ENCODE measurements around the gene SH3BGR.

The SH3BGR gene

DNA sequence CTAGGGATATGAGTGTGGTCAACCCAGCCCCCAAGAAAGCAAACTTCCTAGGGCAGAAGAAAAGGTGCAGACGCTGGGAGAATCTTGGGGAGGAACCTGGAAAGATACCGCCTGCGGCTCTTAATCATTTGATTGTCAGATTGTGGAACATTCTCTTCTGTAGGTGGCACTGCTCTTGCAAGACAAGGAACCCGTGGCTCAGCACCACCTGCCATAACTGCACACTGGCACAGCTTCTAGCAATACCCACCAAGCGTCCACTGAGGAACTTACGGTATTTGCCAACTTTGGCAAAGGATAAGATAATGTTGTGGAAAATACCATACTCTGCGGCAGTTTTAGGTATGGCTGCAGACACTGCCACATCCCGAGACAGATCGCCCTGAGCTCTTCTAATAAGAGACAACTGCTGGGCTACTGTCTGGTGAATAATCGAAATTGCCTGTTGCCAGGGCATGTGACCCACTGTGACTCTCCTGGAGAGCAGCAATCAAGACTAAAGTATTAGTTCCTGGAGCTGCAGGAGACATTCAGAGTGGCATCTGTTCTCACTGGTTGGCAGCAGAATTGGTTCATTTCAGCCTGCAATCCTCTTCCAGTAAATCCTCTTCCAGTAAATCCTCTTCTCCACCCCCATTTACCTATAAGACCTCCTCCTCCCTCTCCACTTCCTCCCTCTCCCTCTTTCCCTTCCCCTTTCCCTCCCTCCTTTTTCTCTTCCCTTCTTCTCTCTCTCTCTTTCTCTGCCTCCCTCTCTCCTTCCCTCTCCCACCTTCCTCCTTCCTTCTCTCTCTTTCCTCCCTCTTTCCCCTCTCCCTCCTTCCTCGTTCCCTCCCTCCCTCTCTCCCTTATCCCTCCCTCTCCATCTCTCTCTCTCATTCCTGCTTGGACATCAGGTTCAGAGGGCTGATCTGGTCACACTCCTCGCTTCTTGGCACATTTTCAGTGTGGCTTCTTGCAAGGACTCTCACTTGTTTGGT is 111.3 kb downstream of the SH3BGR start:
- no peak for TF ChIP-seq CTCF (IDR thresholded peaks at IDR 0.05; ENCODE audit: low read depth, low read length, missing control alignments)
- no peak overlapping the region for H3K4me3 ChIP-seq (ENCODE audit: low read depth, low read length)
- no peak for DNase-seq (ENCODE audit: low read depth)

- TF ChIP-seq CTCF (IDR thresholded peaks at IDR 0.05; ENCODE audit: low read depth, low read length, missing control alignments), result no peak
- H3K4me3 ChIP-seq (ENCODE audit: low read depth, low read length), result no peak overlapping the region
- no peak for DNase-seq (ENCODE audit: low read depth)
These were observed 112.4 kb downstream of the SH3BGR start for GRCh38 chr21:39564200-39564599.
